GM10266 (cell line): ENCODE data around the gene FAM187B.

Experiments
- DNase-seq: peaks from one replicate; pipeline ENCODE4 v3.0.0; 2012; ENCODE audit errors: extremely low spot score
- CTCF ChIP-seq: IDR thresholded peaks from 2 replicates; pipeline ENCODE4 v1.5.1; 2012; ENCODE audit warnings: mild to moderate bottlenecking, low read depth; ENCODE audit not compliant: control insufficient read depth, insufficient read depth; ENCODE audit errors: missing control alignments

Gene FAM187B

GRCh38 chr19:35249848-35250711 lies 21.5 kb upstream of the FAM187B start:
- TF ChIP-seq CTCF, result no peak
- DNase-seq, result no peak

GRCh38 chr19:35249146-35249847 lies 20.8 kb upstream of the FAM187B start:
- peak; percentile 49 for DNase-seq
- TF ChIP-seq CTCF, result no peak

GRCh38 chr19:35248310-35249145 lies 20.0 kb upstream of the FAM187B start, which contains the start of gene LSR:
TSS of gene LSR (plus strand) at chr19:35249002. CDS start at chr19:35249023, 21 bp downstream.
- peak; percentile 5 for TF ChIP-seq CTCF
- peak; percentile 94 for DNase-seq

- peak; percentile 46 for TF ChIP-seq CTCF
- DNase-seq, result peak; percentile 85
These were observed 19.2 kb upstream of the FAM187B start for GRCh38 chr19:35247526-35248309.

- TF ChIP-seq CTCF, result no peak
- DNase-seq, result no peak
These were observed 18.0 kb upstream of the FAM187B start for GRCh38 chr19:35246466-35247092.

GRCh38 chr19:35241417-35241816 lies 12.9 kb upstream of the FAM187B start:
- no peak for TF ChIP-seq CTCF
- no peak for DNase-seq
